ENCODE measurements around the gene PTCD2. TPM values are rescaled to one million over a fixed set of nuclear protein-coding genes. Genes with fewer than 3 reads are reported as not detected.

The PTCD2 gene
- total RNA-seq, 4 donors from 2014 or later, result 1.5 to 9.5 (median 2.9) TPM

GRCh38 chr5:72330712-72331111, 10.5 kb downstream of the PTCD2 start:
- Histone ChIP-seq H3K4me3 (no peak overlapping the region), H3K9me3 (no peaks in the 10 kb centered on the region), H3K27me3 (no peaks in the 10 kb centered on the region), H3K27ac (no peak overlapping the region), H3K4me1 (no peaks in the 10 kb centered on the region), H3K36me3 (peaks cover 0 to 16% (median 5%) of the 10 kb centered on the region in 4 donors)
- intact Hi-C loops (cut with DNase I; ENCODE audit: low total_unique reads), result no loop called here
- no peak for DNase-seq
- WGBS, 2 donors (ENCODE audit: low coverage in 1 of 2), result 38 to 75% methylated on average over 1 of the region's 1 CpG
- no peak for TF ChIP-seq CTCF (IDR thresholded peaks at IDR 0.05)
- no peak for TF ChIP-seq EP300 (IDR thresholded peaks at IDR 0.05; ENCODE audit: low read depth)
- TF ChIP-seq POLR2A (IDR thresholded peaks at IDR 0.05), result no peak
- no peak for TF ChIP-seq POLR2AphosphoS5 (IDR thresholded peaks at IDR 0.05)
- in situ Hi-C loops (cut with MboI; ENCODE audit: low pct_ligation_motif_present in 1 of 4, low pct_unique_long_range_greater_than_20kb in 1 of 4, low sequenced_read_pairs in 3 of 4), result no loop called here

- no peaks in the 10 kb centered on the region for H3K9me3 ChIP-seq
- no peak for DNase-seq
- intact Hi-C loops (cut with DNase I; ENCODE audit: low total_unique reads), result no loop called here
- no peaks in the 10 kb centered on the region for H3K4me1 ChIP-seq
- in situ Hi-C loops (cut with MboI; ENCODE audit: low pct_ligation_motif_present in 1 of 4, low pct_unique_long_range_greater_than_20kb in 1 of 4, low sequenced_read_pairs in 3 of 4), result no loop called here
- no peak overlapping the region for H3K27ac ChIP-seq
- no peak overlapping the region for H3K4me3 ChIP-seq
- no peak for TF ChIP-seq EP300 (IDR thresholded peaks at IDR 0.05; ENCODE audit: low read depth)
- no peak for TF ChIP-seq POLR2AphosphoS5 (IDR thresholded peaks at IDR 0.05)
- TF ChIP-seq POLR2A (IDR thresholded peaks at IDR 0.05), result no peak
- 80 to 92% methylated on average over 1 of the region's 1 CpG for WGBS, 2 donors (ENCODE audit: low coverage in 1 of 2)
- peaks cover 0 to 22% (median 3%) of the 10 kb centered on the region in 4 donors for H3K36me3 ChIP-seq
- H3K27me3 ChIP-seq, result no peaks in the 10 kb centered on the region
Observed at GRCh38 chr5:72337159-72337558, 17.0 kb downstream of the PTCD2 start.

GRCh38 chr5:72338689-72339209, 18.6 kb downstream of the PTCD2 start:
- no peak for DNase-seq
- H3K27me3 ChIP-seq, result no peaks in the 10 kb centered on the region
- intact Hi-C loops (cut with DNase I; ENCODE audit: low total_unique reads), result no loop called here
- no peaks in the 10 kb centered on the region for H3K9me3 ChIP-seq
- no peak overlapping the region for H3K4me3 ChIP-seq
- H3K4me1 ChIP-seq, result no peaks in the 10 kb centered on the region
- H3K36me3 ChIP-seq, result peaks cover 0 to 22% (median 3%) of the 10 kb centered on the region in 4 donors
- 84 to 95% methylated on average over 4 of the region's 4 CpGs for whole genome bisulfite sequencing, 2 donors (ENCODE audit: low coverage in 1 of 2)
- no peak for TF ChIP-seq CTCF (IDR thresholded peaks at IDR 0.05)
- TF ChIP-seq EP300 (IDR thresholded peaks at IDR 0.05; ENCODE audit: low read depth), result no peak
- TF ChIP-seq POLR2AphosphoS5 (IDR thresholded peaks at IDR 0.05), result no peak
- no peak for TF ChIP-seq POLR2A (IDR thresholded peaks at IDR 0.05)
- no peak overlapping the region for H3K27ac ChIP-seq
- in situ Hi-C loops (cut with MboI; ENCODE audit: low pct_ligation_motif_present in 1 of 4, low pct_unique_long_range_greater_than_20kb in 1 of 4, low sequenced_read_pairs in 3 of 4), result no loop called here

GRCh38 chr5:72346398-72346797, 26.2 kb downstream of the PTCD2 start:
- in situ Hi-C loops (cut with MboI; ENCODE audit: low pct_ligation_motif_present in 1 of 4, low pct_unique_long_range_greater_than_20kb in 1 of 4, low sequenced_read_pairs in 3 of 4) (no loop called here), intact Hi-C loops (cut with DNase I; ENCODE audit: low total_unique reads) (no loop called here)
- no peak overlapping the region for H3K4me3 ChIP-seq
- no peaks in the 10 kb centered on the region for H3K27me3 ChIP-seq
- DNase-seq, result no peak
- WGBS, 2 donors (ENCODE audit: low coverage in 1 of 2), result 67 to 90% methylated on average over 1 to 2 of the region's 2 CpGs
- H3K36me3 ChIP-seq, result no peaks in the 10 kb centered on the region
- H3K27ac ChIP-seq, result no peak overlapping the region
- H3K4me1 ChIP-seq, result no peaks in the 10 kb centered on the region
- TF ChIP-seq POLR2AphosphoS5 (IDR thresholded peaks at IDR 0.05) (no peak), CTCF (IDR thresholded peaks at IDR 0.05) (no peak), POLR2A (IDR thresholded peaks at IDR 0.05) (no peak), EP300 (IDR thresholded peaks at IDR 0.05; ENCODE audit: low read depth) (no peak)
- no peaks in the 10 kb centered on the region for H3K9me3 ChIP-seq

GRCh38 chr5:72347801-72348308, 27.7 kb downstream of the PTCD2 start:
- DNase-seq, result no peak
- no peak overlapping the region for H3K4me3 ChIP-seq
- no peaks in the 10 kb centered on the region for H3K27me3 ChIP-seq
- H3K4me1 ChIP-seq, result no peaks in the 10 kb centered on the region
- H3K36me3 ChIP-seq, result no peaks in the 10 kb centered on the region
- in situ Hi-C loops (cut with MboI; ENCODE audit: low pct_ligation_motif_present in 1 of 4, low pct_unique_long_range_greater_than_20kb in 1 of 4, low sequenced_read_pairs in 3 of 4), result no loop called here
- 79 to 83% methylated on average over 4 of the region's 4 CpGs for WGBS, 2 donors (ENCODE audit: low coverage in 1 of 2)
- H3K27ac ChIP-seq, result no peak overlapping the region
- H3K9me3 ChIP-seq, result no peaks in the 10 kb centered on the region
- no peak for TF ChIP-seq POLR2AphosphoS5 (IDR thresholded peaks at IDR 0.05)
- TF ChIP-seq CTCF (IDR thresholded peaks at IDR 0.05), result no peak
- no peak for TF ChIP-seq POLR2A (IDR thresholded peaks at IDR 0.05)
- no peak for TF ChIP-seq EP300 (IDR thresholded peaks at IDR 0.05; ENCODE audit: low read depth)
- intact Hi-C loops (cut with DNase I; ENCODE audit: low total_unique reads), result no loop called here
